Gastrocnemius medialis (tissue), 4 donors: ENCODE results near the gene CHCHD5. TPM values are rescaled to one million over a fixed set of nuclear protein-coding genes. Genes with fewer than 3 reads are reported as not detected.

Source experiments
- ATAC-seq, 2 donors: fragments of 150-250 bp; one replicate each; pipeline ENCODE4 v1.9.1; 2016
- DNase-seq, 2 donors: peaks; one replicate each; pipeline ENCODE4 v3.0.0-alpha.2; 2019
- H3K27ac ChIP-seq, 4 donors: fragments of 200-600 bp; sonication (generic); 1 replicate in 1 of 4; 2 replicates in 3 of 4; pipeline ENCODE4 v1.5.1; 2016 to 2018; ENCODE audit warnings: mild to moderate bottlenecking in 2 of 4, moderate library complexity in 1 of 4
- H3K27me3 ChIP-seq, 3 donors: fragments of 200-600 bp; sonication (generic) in 2 of 3; 1 replicate in 1 of 3; 2 replicates in 2 of 3; pipeline versions ENCODE4 v1.5.1 to v1.6.0; 2016 to 2019; ENCODE audit warnings: mild to moderate bottlenecking in 1 of 3, moderate library complexity in 1 of 3
- H3K36me3 ChIP-seq, 2 donors: fragments of 200-600 bp; sonication (generic) in 1 of 2; one replicate each; pipeline ENCODE4 v1.5.1; 2017 to 2018
- H3K4me1 ChIP-seq, 2 donors: fragments of 200-600 bp; sonication (generic) in 1 of 2; one replicate each; pipeline ENCODE4 v1.5.1; 2016 to 2017; ENCODE audit warnings: mild to moderate bottlenecking in 2 of 2
- H3K4me3 ChIP-seq, 4 donors: fragments of 200-600 bp; sonication (generic) in 3 of 4; 1 replicate in 1 of 4; 2 replicates in 3 of 4; pipeline ENCODE4 v1.5.1; 2016 to 2019; ENCODE audit warnings: mild to moderate bottlenecking in 2 of 4
- H3K9me3 ChIP-seq, 3 donors: fragments of 200-600 bp; sonication (generic) in 2 of 3; 1 replicate in 1 of 3; 2 replicates in 2 of 3; pipeline ENCODE4 v1.5.1; 2016 to 2019
- CTCF ChIP-seq, 5 experiments: fragments of 450-650 bp in 3 of 5; fragments of 200-600 bp in 2 of 5; sonication (generic) in 2 of 5; IDR thresholded peaks in 4 of 5; conservative IDR thresholded peaks in 1 of 5; 1 replicate in 4 of 5; 2 replicates in 1 of 5; pipeline ENCODE4 v1.5.1; 2016 to 2019; ENCODE audit warnings: antibody characterized with exemption in 5 of 5, mild to moderate bottlenecking in 3 of 5, moderate library complexity in 3 of 5
- POLR2A ChIP-seq, 2 donors: fragments of 450-650 bp; IDR thresholded peaks; one replicate each; pipeline ENCODE4 v1.6.1; 2017; ENCODE audit warnings: antibody characterized with exemption in 2 of 2, mild to moderate bottlenecking in 2 of 2, moderate library complexity in 2 of 2
- in situ Hi-C, 4 donors: fragments of 200-750 bp; cut with MboI; loops; one replicate each; pipeline versions ENCODE4 v1.15.0 to v1.8.0; 2017; ENCODE audit warnings: low sequenced_read_pairs in 4 of 4
- intact Hi-C: fragments of 100-400 bp; cut with DNase I; formaldehyde crosslinking; loops from one replicate; pipeline ENCODE4 v1.15.1; 2023; ENCODE audit warnings: low total_unique reads
- total RNA-seq, 4 donors: library from RNA; depleted of rRNA; stranded (reverse); fragments of >200 nt; gene quantifications; one replicate each; pipeline versions ENCODE4 v1.1.0 to v1.2.3, GENCODE V29; 2016

The CHCHD5 gene
- total RNA-seq, 4 donors from 2014 or later, result 13.2 to 26.6 (median 24.1) TPM

GRCh38 chr2:112634153-112634873 lies 49.9 kb downstream of the CHCHD5 start:
- peaks cover 4 to 8% (median 5%) of the 10 kb centered on the region in 3 donors for H3K27me3 ChIP-seq
- in situ Hi-C loops, result no loop called here
- no peak for ATAC-seq
- H3K9me3 ChIP-seq, result no peaks in the 10 kb centered on the region
- intact Hi-C loops, result no loop called here
- no peak overlapping the region for H3K27ac ChIP-seq
- H3K4me3 ChIP-seq, result no peak overlapping the region
- TF ChIP-seq CTCF (IDR thresholded peaks at IDR 0.05 in 4 of 5, conservative IDR thresholded peaks at IDR 0.05 in 1 of 5), result no peak
- H3K36me3 ChIP-seq, result no peaks in the 10 kb centered on the region
- DNase-seq, result no peak
- H3K4me1 ChIP-seq, result no peaks in the 10 kb centered on the region

- no peaks in the 10 kb centered on the region for H3K36me3 ChIP-seq
- in situ Hi-C loops, result no loop called here
- H3K4me3 ChIP-seq, result no peak overlapping the region
- no peaks in the 10 kb centered on the region for H3K9me3 ChIP-seq
- intact Hi-C loops, result no loop called here
- H3K27ac ChIP-seq, result no peak overlapping the region
- ATAC-seq (no peak), DNase-seq (no peak)
- TF ChIP-seq POLR2A (IDR thresholded peaks at IDR 0.05), result no peak
- TF ChIP-seq CTCF (IDR thresholded peaks at IDR 0.05 in 4 of 5, conservative IDR thresholded peaks at IDR 0.05 in 1 of 5), result no peak
- peaks cover 4 to 5% (median 5%) of the 10 kb centered on the region in 3 donors for H3K27me3 ChIP-seq
- H3K4me1 ChIP-seq, result no peaks in the 10 kb centered on the region
Measured at GRCh38 chr2:112634874-112635157, 50.4 kb downstream of the CHCHD5 start.

- Histone ChIP-seq H3K4me1 (no peaks in the 10 kb centered on the region), H3K27me3 (no peaks in the 10 kb centered on the region), H3K27ac (no peak overlapping the region), H3K36me3 (no peaks in the 10 kb centered on the region), H3K9me3 (no peaks in the 10 kb centered on the region), H3K4me3 (no peak overlapping the region)
- DNase-seq, result no peak
- in situ Hi-C loops, result no loop called here
- intact Hi-C loops, result no loop called here
- no peak for ATAC-seq
- TF ChIP-seq CTCF (IDR thresholded peaks at IDR 0.05 in 4 of 5, conservative IDR thresholded peaks at IDR 0.05 in 1 of 5) (no peak), POLR2A (IDR thresholded peaks at IDR 0.05) (no peak)
Measured at GRCh38 chr2:112636605-112637288, 52.3 kb downstream of the CHCHD5 start.

GRCh38 chr2:112637289-112637660 lies 52.9 kb downstream of the CHCHD5 start:
- intact Hi-C loops (no loop called here), in situ Hi-C loops (no loop called here)
- H3K9me3 ChIP-seq, result no peaks in the 10 kb centered on the region
- no peak for DNase-seq
- H3K27ac ChIP-seq, result no peak overlapping the region
- H3K4me3 ChIP-seq, result no peak overlapping the region
- no peaks in the 10 kb centered on the region for H3K27me3 ChIP-seq
- ATAC-seq, result no peak
- H3K4me1 ChIP-seq, result no peaks in the 10 kb centered on the region
- H3K36me3 ChIP-seq, result no peaks in the 10 kb centered on the region
- no peak for TF ChIP-seq CTCF (IDR thresholded peaks at IDR 0.05 in 4 of 5, conservative IDR thresholded peaks at IDR 0.05 in 1 of 5)
- no peak for TF ChIP-seq POLR2A (IDR thresholded peaks at IDR 0.05)

Other genes with a start within 250 kb of the CHCHD5 start
- 10 to 100 TPM in 1 of 4 donors, 1 to 10 TPM in 3; 3.8 to 11.2 (median 8.1) TPM for gene RGPD8, start 151.0 kb upstream of the CHCHD5 start, total RNA-seq
- 10 to 100 TPM; 33.0 to 61.0 (median 46.5) TPM for gene TTL, start 102.5 kb upstream of the CHCHD5 start, total RNA-seq
- 10 to 100 TPM; 13.0 to 18.1 (median 13.3) TPM for gene POLR1B, start 42.1 kb upstream of the CHCHD5 start, total RNA-seq
- 10 to 100 TPM in 1 of 4 donors, 1 to 10 TPM in 3; 6.9 to 85.7 (median 9.2) TPM for gene SLC20A1, start 61.3 kb downstream of the CHCHD5 start, total RNA-seq
- not detected for gene NT5DC4, start 136.4 kb downstream of the CHCHD5 start, total RNA-seq
- gene CKAP2L, start 180.0 kb downstream of the CHCHD5 start, total RNA-seq, result under 1 TPM in 2 of 4 donors, not detected in 2; 0.07 to 0.16 TPM
- gene IL1A, start 199.9 kb downstream of the CHCHD5 start, total RNA-seq, result not detected